Femur (tissue), 1 donor: Measurements from ENCODE around the gene DPP6.

Experiments
- DNase-seq: peaks from one replicate; pipeline ENCODE4 v3.0.0-alpha.2; 2017

DPP6 gene

DNA sequence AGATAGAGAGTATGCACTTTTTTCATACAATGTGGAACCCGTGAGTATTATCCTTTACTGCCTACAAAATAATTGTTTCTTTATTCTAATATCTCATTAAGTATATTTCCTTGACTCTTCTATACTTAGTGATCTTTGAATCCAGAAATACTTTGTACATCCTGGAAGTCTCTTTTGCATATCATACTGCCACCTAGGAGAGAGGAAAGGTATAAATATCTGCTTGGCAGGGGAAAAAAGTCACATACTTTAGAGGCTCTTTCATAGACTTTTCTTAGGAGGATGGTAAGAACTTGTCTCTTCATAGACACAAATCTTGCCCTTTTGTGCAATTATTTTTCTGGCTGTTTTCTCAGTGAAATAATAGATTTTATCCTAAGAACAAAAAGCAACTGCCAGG lies 514.7 kb downstream of the DPP6 start:
- DNase-seq, result no peak

- DNase-seq, result no peak
Measured at GRCh38 chr7:154568346-154568745, 516.1 kb downstream of the DPP6 start.

DNA sequence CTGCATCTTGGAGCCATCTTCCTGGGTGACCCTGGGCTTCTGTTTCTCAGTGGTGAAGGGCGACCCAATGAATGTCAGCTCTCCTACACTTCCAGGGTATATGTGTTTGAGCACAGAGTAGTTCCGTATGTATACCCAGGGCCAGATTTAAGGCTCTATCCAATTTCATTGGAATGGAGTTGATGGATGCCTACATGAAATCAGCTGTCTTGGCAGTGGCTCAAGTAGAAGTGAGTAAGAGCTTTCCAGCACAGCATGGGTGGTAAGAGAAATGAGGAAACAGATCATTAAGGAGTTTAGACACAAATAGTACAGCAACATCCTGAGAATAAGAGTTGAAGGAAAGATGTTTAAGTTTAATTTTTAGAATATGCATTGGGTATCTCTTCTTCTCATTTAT lies 517.7 kb downstream of the DPP6 start:
- DNase-seq, result no peak

GRCh38 chr7:154571772-154572171 lies 519.6 kb downstream of the DPP6 start:
- DNase-seq, result no peak

- no peak for DNase-seq
Measured at GRCh38 chr7:154574235-154574634, 522.0 kb downstream of the DPP6 start.

DNA sequence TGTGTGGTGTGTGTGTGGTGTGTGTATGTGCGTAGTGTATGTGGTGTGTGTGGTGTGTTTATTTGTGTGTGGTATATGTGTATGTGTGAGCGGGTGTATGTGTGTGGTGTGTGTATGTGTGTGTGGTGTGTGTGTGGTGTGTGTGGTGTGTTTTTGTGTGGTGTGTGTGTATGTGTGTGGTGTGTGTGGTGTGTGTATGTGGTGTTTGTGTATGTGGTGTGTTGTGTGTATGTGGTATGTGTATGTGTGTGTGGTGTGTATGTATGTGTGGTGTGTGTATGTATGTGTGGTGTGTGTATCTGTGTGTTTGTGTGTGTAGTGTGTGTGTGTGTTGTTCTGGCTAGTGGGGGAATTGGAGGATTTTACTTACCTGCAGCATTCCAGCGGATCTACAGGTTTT lies 523.3 kb downstream of the DPP6 start:
- no peak for DNase-seq

GRCh38 chr7:154576604-154577003 lies 524.4 kb downstream of the DPP6 start:
- no peak for DNase-seq

- no peak for DNase-seq
Measured at GRCh38 chr7:154577141-154577873, 525.1 kb downstream of the DPP6 start.

DNA sequence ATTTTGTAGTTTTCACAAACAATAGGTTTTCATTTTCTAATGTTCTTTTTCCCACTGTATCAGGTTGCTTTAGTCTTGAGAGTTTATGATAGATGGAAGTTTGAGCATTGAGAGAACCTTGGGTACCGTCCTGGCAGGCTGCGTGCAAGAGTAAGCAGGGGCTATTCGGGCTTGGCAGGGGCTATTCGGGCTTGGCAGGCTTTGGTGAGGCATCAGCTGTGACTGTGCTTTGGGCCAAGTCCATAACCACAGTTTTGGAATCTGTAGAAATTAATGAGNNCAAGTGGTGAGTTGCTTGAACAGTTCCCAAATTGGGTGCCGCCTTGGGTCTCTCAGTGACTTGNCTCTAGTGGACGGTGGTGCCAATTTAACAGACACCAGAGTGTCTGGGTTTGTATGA lies 526.1 kb downstream of the DPP6 start:
- no peak for DNase-seq

DNA sequence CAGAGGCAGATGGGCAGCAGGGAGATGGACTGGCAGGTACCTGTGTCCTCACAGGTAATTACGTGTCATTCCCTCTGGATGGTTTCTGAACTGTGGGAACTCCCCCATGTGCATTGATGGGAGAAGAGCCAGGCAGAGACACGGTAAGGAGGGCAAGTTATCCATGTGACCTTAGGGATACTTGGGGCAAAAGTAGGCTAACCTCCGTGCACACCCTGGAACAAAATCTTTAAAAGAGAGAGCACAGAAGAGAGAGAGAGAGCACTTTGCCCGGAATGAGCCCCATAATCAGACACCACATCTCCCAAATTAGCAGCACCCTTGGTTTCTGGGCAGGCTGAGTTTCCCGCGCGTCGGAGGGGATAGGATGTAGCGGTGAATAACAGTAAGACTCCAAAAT lies 527.5 kb downstream of the DPP6 start:
- no peak for DNase-seq

- DNase-seq, result no peak
Measured at GRCh38 chr7:154581251-154581890, 529.2 kb downstream of the DPP6 start.

GRCh38 chr7:154583454-154583853 lies 531.3 kb downstream of the DPP6 start:
- DNase-seq, result no peak

- DNase-seq, result no peak
Measured at GRCh38 chr7:154584352-154585252, 532.4 kb downstream of the DPP6 start.

DNA sequence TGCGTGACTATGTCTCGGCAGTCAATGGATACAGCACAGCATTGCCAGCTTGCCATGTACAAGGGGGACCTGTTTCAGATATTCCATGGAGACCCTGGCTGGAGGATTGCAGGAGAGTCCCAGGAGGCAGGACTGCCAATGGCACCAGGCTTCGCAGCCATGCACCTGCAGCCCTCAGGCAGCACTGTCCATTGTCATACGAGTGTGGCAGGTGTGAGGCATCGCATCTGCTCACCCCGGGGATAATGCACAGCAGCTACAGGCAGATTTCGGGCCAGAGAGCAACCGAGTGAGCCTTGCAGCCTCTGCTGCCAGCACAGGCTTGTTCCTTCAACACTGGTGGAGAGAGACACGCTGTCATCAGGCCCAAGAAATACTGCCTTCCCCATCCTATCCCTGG lies 535.6 kb downstream of the DPP6 start:
- DNase-seq, result no peak

DNA sequence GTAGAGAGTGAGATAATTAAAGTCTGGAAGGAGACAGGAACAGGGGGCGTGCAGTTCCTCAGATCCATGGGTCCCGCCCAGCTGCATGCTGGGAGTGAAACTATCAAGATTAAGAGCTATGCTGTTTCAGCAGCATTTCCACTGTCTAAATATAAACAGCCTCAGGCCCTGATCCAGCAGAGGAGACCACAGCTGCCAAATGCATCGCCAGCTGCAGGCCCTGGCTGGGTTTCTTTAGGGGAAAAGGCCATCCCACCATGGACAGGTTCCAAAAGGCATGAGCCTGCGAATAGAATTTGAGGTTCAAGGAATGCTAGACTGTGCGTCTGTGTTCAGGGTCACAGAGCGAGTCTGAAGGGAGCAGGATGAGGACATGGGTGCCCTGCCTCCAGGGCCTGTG lies 539.3 kb downstream of the DPP6 start:
- peak; percentile 79 for DNase-seq

GRCh38 chr7:154592388-154592787 lies 540.2 kb downstream of the DPP6 start:
- no peak for DNase-seq

- no peak for DNase-seq
Measured at GRCh38 chr7:154598396-154598795, 546.2 kb downstream of the DPP6 start.

GRCh38 chr7:154598864-154599263 lies 546.7 kb downstream of the DPP6 start:
- DNase-seq, result no peak

- no peak for DNase-seq
Measured at GRCh38 chr7:154610903-154611302, 558.7 kb downstream of the DPP6 start.

- DNase-seq, result no peak
Measured at GRCh38 chr7:154613811-154614210, 561.6 kb downstream of the DPP6 start.

- DNase-seq, result no peak
Measured at GRCh38 chr7:154620141-154620755, 568.0 kb downstream of the DPP6 start.

DNA sequence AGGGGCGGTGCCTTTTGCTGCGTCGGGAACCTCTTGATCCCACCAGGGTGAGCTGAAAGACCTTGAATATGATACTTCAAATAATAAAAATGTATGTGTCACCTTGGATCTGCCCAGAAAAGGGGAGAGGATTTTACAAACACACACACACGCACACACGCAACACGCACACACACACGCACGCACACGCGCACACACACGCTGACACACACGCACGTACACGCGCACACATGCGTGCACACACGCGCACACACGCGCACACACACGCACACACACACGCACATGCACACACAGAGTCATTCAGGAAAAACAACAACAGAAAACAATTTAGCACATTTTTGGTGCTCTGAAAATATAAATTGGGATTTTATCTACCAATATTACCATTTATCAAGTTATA lies 571.2 kb downstream of the DPP6 start:
- DNase-seq, result no peak

- DNase-seq, result peak; percentile 38
Measured at GRCh38 chr7:154627646-154628290, 575.6 kb downstream of the DPP6 start.
